Measurements from ENCODE around the gene PLPPR1.

GRCh38 chr9:101209670-101210069 is 181.1 kb downstream of the PLPPR1 start:
- TF ChIP-seq, protein P1, sequence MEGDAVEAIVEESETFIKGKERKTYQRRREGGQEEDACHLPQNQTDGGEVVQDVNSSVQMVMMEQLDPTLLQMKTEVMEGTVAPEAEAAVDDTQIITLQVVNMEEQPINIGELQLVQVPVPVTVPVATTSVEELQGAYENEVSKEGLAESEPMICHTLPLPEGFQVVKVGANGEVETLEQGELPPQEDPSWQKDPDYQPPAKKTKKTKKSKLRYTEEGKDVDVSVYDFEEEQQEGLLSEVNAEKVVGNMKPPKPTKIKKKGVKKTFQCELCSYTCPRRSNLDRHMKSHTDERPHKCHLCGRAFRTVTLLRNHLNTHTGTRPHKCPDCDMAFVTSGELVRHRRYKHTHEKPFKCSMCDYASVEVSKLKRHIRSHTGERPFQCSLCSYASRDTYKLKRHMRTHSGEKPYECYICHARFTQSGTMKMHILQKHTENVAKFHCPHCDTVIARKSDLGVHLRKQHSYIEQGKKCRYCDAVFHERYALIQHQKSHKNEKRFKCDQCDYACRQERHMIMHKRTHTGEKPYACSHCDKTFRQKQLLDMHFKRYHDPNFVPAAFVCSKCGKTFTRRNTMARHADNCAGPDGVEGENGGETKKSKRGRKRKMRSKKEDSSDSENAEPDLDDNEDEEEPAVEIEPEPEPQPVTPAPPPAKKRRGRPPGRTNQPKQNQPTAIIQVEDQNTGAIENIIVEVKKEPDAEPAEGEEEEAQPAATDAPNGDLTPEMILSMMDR (conservative IDR thresholded peaks at IDR 0.05 in 1 of 2, IDR thresholded peaks at IDR 0.05 in 1 of 2; ENCODE audit: low read depth in 1 of 2, low read length in 2 of 2): no peak
- TF ChIP-seq EZH2 (IDR thresholded peaks at IDR 0.05; ENCODE audit: low read length, missing control alignments): no peak
